CD4-positive, alpha-beta T cell treated with Interleukin-4 for 1 hour (primary cell): Measurements from ENCODE around the gene STXBP4.
A peak's percentile ranks its signal among the peaks of the same experiment; 100 is the strongest.

ENCODE experiments used
- DNase-seq, 2 donors: peaks; one replicate each; pipeline ENCODE4 v3.0.0-alpha.2; 2020 to 2022

The STXBP4 gene

GRCh38 chr17:54971147-54971546 lies 2.6 kb downstream of the STXBP4 start:
- no peak for DNase-seq

- DNase-seq, result no peak
Observed at GRCh38 chr17:54971901-54972300, 3.3 kb downstream of the STXBP4 start.

- DNase-seq, result no peak
Observed at GRCh38 chr17:54972406-54973138, 4.0 kb downstream of the STXBP4 start.

GRCh38 chr17:54974759-54975158 lies 6.2 kb downstream of the STXBP4 start:
- no peak for DNase-seq

DNA sequence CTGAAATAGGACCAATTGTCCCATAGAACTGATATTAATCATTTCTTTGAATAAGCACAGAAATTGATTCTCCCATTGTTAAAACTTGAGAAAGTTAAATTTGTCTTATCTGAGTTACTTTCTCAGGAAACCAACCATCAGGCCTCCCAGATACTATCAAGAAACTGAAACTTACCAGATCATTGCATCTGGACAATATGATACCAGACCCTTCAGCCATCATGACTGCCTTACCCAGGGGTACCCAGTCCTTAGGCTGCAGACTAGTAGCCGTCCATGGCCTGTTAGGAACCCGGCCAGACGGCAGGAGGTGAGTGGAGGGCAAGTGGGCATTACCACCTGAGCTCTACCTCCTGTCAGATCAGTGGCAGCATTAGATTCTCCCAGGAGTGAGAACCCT lies 7.8 kb downstream of the STXBP4 start:
- DNase-seq, result no peak

DNA sequence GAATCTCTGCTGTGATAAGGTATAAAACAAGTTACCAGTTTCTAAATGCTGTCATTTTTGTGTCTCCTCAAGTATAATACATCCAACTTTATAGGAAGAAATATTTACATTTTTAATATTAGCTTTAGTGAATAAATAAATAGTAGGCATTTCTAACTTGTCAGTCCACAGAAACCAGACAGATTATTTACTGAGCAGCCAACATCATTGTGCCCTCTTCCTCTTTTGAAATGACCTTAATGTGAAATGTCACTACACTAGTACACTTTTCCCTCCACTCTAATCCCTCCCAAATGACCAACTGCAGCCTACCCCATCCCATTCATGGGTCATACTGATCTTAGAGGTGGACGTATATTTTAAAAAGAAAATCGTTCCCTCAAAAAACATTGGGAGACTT lies 9.2 kb downstream of the STXBP4 start:
- DNase-seq, result no peak

DNA sequence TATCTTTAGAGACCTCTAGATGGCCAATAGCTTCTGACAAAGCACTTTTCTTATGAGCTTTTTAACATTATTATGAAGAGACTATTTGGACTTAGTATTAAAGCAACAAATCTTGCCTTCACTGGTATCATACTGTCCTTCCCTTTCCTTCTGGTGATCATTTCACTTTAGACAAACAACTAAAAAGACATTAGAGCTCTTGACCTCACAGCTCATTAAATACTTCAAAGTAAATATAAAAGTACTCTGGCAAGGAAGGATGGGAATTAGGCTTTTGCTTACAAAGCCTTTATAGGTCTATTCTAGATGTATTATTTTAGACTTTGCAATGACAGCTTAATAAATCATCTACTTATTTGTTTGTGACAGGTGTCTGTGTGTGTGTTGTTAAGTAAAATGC lies 11.1 kb downstream of the STXBP4 start:
- DNase-seq, result no peak

- DNase-seq, result no peak
Observed at GRCh38 chr17:54980375-54980774, 11.8 kb downstream of the STXBP4 start.

- DNase-seq, result no peak
Observed at GRCh38 chr17:54982399-54982798, 13.8 kb downstream of the STXBP4 start.

DNA sequence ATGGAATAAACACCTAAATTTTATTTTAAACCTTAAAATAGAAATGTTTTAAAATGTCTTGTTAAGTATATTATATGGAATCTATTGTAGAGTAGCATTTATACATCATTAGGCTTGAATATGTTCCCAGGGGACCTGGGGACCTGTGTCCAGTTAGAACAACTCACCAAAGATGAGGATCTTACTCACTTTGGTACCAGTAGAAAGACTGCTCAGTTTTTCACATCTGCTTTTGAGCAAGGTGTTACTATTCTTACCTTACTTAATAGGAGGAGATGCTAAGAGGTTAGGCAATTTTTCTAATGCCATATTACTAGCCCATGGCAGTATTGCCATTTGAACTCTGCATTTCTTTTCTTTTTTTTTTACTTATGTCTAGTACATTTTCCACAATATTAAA lies 14.7 kb downstream of the STXBP4 start:
- no peak for DNase-seq

DNA sequence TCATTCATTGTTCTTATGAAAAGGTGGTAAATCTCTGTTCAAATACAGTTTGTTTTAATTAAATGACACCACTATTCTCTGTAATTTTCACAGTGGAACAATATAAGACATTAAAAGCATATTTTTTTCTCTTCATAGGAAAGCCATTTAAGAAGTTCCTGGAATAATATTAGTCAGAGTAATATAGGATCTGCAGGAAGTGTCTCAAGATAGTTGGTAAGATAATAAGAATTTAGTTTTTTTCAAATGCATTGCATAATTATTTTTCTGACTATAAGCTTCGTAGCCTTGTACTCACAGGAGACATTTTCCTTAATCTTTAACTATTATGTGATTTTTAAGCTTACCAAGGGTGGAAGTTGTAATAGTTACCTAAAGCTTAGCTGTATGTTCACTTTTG lies 16.9 kb downstream of the STXBP4 start:
- DNase-seq, result no peak

GRCh38 chr17:54990118-54990517 lies 21.6 kb downstream of the STXBP4 start:
- DNase-seq, result no peak

GRCh38 chr17:54991567-54991966 lies 23.0 kb downstream of the STXBP4 start:
- DNase-seq, result no peak

DNA sequence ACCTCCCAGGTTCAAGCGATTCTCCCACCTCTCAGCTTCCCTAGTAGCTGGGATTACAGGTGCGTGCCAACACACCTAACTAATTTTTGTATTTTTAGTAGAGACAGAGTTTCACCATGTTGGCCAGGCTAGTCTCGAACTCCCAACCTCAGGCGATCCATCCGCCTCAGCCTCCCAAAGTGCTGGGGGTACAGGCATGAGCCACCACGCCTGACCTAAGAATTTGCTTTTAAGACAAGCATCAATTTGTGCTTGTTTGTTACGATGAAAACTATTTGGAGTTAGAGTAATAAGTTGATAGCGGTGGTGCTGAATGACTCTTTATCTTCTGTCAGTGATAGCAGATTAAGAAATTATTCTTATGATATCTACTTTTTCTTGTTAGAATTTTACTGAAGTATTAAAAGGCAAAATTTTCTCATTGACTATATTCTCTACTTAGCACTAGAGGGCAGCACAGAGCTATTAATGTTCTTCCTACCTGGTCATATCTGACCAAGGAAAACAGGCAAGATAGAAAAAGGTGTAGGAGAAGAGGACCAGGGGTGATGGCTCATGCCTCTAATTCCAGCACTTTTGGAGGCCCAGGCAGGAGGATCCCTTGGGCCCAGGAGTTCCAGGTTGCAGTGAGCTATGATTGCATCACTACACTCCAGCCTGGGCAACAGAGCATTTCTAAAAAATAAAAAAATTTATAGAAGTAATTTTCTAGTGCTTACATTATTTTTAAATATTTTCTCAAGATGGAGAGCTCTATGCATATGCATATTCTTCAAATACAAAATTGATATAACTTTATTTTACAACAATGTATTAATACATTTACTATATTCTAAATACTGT lies 24.5 kb downstream of the STXBP4 start:
- peak in 1 of 2 donors; percentile 66 for DNase-seq

DNA sequence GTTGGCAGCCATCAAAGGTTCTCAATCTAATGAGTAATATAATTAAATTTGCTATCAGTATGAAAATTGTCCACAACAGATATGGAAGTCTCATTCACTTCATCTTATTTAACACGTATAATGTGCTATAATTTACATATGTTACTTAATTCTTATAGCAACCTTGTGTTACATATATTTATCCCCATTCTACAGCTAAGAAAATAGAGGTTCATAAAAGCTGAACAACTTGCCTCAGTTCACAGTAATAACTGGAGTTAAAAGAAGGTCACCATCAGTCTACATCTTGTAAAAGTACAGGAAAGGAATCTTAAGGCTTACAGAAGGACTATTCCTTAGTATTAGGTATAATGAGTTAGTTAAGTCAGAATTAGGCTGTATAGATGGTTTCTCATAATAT lies 27.9 kb downstream of the STXBP4 start:
- no peak for DNase-seq

DNA sequence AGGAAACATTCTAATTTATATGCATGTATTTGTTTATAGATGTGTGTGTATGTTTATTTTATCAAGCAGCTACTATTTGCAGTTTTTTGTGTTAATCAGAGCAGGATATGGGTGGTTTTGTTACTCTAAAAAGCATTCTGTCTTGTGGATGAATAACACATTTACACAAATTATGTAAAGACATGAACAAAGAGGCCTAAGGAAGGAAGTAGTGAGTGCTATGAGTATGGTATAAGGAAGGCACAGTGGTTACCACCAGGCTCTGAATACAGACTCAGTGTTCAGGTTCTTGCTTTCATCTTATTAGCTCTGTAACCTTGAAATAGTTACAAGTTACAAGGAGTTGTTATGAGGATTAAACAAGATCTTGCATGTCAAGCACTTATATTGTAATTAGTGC lies 33.9 kb downstream of the STXBP4 start:
- DNase-seq, result no peak

DNA sequence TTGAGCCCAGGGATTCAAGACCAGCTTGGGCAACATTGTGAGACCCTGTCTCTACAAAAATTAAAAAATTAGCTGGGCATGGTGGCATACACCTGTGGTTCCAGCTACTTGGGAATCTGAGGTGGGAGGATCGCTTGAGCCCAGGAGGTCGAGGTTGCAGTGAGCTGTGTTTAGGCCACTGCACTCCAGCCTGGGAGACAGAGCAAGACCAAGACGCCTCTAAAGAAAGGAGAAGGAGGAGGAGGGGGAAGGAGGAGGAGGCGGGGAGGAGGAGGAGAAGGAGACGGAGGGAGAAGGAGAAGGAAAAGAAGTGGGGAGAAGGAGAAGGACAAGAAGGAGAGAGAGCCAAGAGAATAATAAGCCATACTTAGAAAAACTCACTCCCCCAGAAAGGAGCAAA lies 35.9 kb downstream of the STXBP4 start:
- no peak for DNase-seq

DNA sequence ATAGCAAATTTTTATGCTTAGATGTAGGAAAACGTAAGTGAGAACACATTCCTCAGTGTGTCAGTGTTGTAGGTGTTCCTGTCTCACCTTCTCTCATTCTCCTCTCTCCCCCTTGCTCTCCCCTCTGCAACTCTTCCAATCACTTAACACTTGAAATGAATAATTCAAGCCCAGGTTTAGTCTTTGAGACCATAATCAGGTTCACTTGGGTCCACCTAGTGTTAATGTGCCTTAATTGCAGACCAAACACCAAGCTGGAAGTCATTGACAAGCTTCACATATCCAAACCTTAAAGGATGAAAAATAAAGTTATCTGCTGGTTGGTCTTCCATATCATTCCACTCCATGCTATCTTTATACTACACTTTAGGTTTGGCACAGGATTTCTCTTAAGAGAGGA lies 37.0 kb downstream of the STXBP4 start:
- DNase-seq, result no peak

DNA sequence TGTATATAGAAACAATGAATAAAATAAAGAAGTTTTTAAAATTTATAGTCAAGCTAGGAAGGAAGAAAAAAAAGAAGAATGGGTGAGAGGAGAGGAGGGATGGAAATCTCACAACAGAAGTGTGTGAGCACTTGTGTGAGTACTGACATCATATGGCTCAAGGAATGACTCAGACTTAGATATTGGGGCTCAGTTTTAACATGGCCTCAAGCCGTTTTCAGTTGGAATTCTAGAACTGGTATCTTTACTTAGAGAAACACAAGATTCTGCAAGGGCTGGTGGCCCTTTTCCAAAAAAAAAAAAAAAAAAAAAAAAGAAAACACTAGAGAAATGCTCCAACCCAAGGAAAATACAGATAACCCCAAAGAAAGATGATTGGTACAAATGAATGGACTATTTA lies 55.1 kb downstream of the STXBP4 start:
- no peak for DNase-seq

DNA sequence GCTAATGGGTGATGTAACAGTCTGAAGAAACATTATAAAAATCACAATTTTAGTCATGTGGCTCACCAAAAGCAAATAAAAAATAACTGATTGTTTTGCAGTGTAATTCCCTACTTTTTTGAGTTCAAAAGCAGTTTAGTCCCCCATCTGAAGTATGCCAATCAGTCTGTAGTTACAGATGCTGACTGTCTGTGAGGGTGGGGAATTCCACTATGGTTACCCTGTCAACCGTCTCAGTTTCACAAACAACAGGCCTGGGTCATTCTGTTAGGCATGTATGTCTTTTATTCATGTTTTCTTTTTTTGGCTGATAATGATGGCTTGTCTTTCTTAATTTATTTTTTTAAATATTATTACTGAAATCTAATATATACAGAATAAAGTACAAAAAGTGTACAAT lies 69.3 kb downstream of the STXBP4 start:
- DNase-seq, result no peak

GRCh38 chr17:55038291-55038690 lies 69.7 kb downstream of the STXBP4 start:
- no peak for DNase-seq

DNA sequence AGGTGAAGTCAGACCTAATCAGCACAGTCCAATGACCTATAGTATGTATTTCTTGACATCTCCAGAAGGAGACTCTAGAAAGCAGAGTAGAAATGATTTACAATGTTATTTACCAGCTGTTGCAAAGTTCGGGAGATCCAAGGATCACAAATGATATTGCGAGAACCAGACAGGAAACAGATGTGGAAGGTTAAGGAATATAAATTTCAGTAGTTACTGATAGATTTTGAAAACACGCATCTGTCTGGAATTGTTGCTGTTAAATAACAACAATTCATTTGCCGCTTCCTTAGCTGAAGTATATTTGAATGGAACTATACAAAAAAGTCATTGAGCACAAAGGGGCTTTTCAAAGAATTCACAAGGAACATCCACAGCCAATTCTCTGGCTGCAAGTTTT lies 72.0 kb downstream of the STXBP4 start:
- no peak for DNase-seq

DNA sequence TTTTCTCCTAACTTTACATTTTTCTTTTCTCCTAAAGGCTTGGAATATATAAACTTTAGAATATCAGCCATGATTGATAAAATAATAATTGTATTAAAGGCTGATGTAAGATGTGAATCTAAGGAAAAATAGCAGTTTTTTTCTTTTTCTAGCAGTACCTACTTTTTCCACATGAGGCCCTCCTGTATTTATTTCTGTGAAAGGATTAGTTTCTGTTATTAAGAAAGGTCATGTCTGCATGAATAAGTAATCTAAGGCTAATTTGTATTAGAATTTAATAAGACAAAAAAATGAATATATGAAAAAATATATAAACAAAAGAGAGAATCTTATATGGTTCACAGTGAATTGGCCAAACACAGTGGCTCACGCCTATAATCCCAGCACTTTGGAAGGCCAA lies 85.3 kb downstream of the STXBP4 start:
- DNase-seq, result peak in 1 of 2 donors; percentile 32

- no peak for DNase-seq
Observed at GRCh38 chr17:55054429-55054828, 85.9 kb downstream of the STXBP4 start.

- no peak for DNase-seq
Observed at GRCh38 chr17:55056526-55056925, 88.0 kb downstream of the STXBP4 start.
